H1 (cell line): ENCODE data around the gene DENND2C. TPM values are rescaled to one million over a fixed set of nuclear protein-coding genes. Genes with fewer than 3 reads are reported as not detected.

Experiments used
- HDAC2 ChIP-seq, 2 experiments: fragments of 300-600 bp in 1 of 2; sonication (generic) in 1 of 2; IDR thresholded peaks; 2 replicates each; pipeline ENCODE4 v1.6.1; 2011 to 2012; ENCODE audit warnings: low read depth in 2 of 2, low read length in 2 of 2, mild to moderate bottlenecking in 2 of 2, moderate library complexity in 2 of 2, borderline replicate concordance in 1 of 2, inconsistent platforms in 1 of 2
- polyA plus RNA-seq, 7 experiments: library from polyadenylated mRNA; depleted of rRNA in 3 of 7; stranded (reverse) in 5 of 7; unstranded in 2 of 7; fragments of >200 nt in 5 of 7; fragments of 200-250 nt in 2 of 7; gene quantifications; 1 replicate in 5 of 7; 2 replicates in 1 of 7; 4 replicates in 1 of 7; pipeline versions ENCODE4 v1.2.1 to v1.2.3, GENCODE V29; 2011 to 2013; ENCODE audit warnings: missing spikeins in 2 of 7, mixed read lengths in 2 of 7
- total RNA-seq: library from RNA; stranded (reverse); fragmentation: NEBNext Ultra II Directional; extraction: Animal tissue kit (Norgen Biotek cat#: 25700); gene quantifications from 2 replicates; pipeline ENCODE4 v1.2.1, GENCODE V29; 2021

The DENND2C gene
- total and polyA plus RNA-seq, 2 of the 8 experiments (the other 6 are each of a cell fraction or from before 2014, with no cell fraction given), result 1.8 to 5.5 TPM

- TF ChIP-seq HDAC2 (IDR thresholded peaks at IDR 0.05; ENCODE audit: borderline replicate concordance in 1 of 2, low read depth in 2 of 2, low read length in 2 of 2), result no peak
Observed at GRCh38 chr1:114545796-114546195, 124.1 kb downstream of the DENND2C start (continued).
